ENCODE results near the gene GABRR3. TPM values are rescaled to one million over a fixed set of nuclear protein-coding genes. Genes with fewer than 3 reads are reported as not detected.

The GABRR3 gene
- polyA plus RNA-seq, 1 donor from 2014 or later = not detected

GRCh38 chr3:97999994-98000393 lies 35.1 kb downstream of the GABRR3 start:
- Histone ChIP-seq H2AFZ (ENCODE audit: low read depth, low read length) (no peak overlapping the region), H3K79me2 (replicated peaks; ENCODE audit: insufficient read depth, low read length) (no peaks in the 10 kb centered on the region), H3F3A (ENCODE audit: insufficient read depth, low read length, poor library complexity, severe bottlenecking) (no peaks in the 10 kb centered on the region), H3K9me2 (ENCODE audit: insufficient read depth, low read length) (no peaks in the 10 kb centered on the region), H4K20me1 (ENCODE audit: insufficient read depth) (no peaks in the 10 kb centered on the region), H3K4me2 (ENCODE audit: low read length) (no peak overlapping the region), H3K9me3 (ENCODE audit: low read length) (no peaks in the 10 kb centered on the region), H3K27ac (ENCODE audit: low read length) (no peak overlapping the region), H3K4me3 (ENCODE audit: low read length) (no peak overlapping the region), H3K27me3 (ENCODE audit: insufficient read depth, low read depth, low read length) (no peaks in the 10 kb centered on the region), H3K36me3 (ENCODE audit: insufficient read depth, low read length) (no peaks in the 10 kb centered on the region), H3K9ac (ENCODE audit: low read length) (no peak overlapping the region)
- no peak for TF ChIP-seq MXI1 (conservative IDR thresholded peaks at IDR 0.05; ENCODE audit: poor library complexity, severe bottlenecking)
- TF ChIP-seq POLR2AphosphoS5 (IDR thresholded peaks at IDR 0.05) = no peak
- TF ChIP-seq TAF1 (IDR thresholded peaks at IDR 0.05; ENCODE audit: low read depth) = no peak

DNA sequence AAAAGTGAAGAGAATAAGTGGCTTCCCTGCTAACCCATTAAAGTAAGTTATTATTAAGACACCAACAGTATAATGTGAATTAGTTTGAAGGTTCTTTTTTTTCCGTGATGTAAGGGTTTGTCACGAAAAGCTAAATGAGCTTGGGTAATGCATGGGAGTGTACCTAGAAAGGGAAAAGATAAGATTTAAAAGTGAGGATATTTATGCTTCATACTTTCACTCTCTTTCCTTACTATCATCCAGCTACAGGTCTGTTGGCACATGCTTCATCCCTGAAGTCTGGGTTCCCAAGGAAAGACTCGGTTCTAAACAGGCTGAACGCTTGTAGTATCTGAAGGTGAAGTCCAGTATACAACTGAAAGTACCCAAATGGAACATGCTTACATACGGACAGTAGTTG lies 36.0 kb downstream of the GABRR3 start:
- H3K4me2 ChIP-seq (ENCODE audit: low read length) = no peak overlapping the region
- H3K27me3 ChIP-seq (ENCODE audit: insufficient read depth, low read depth, low read length) = no peaks in the 10 kb centered on the region
- no peaks in the 10 kb centered on the region for H3K9me2 ChIP-seq (ENCODE audit: insufficient read depth, low read length)
- no peaks in the 10 kb centered on the region for H3F3A ChIP-seq (ENCODE audit: insufficient read depth, low read length, poor library complexity, severe bottlenecking)
- no peak overlapping the region for H3K4me3 ChIP-seq (ENCODE audit: low read length)
- H2AFZ ChIP-seq (ENCODE audit: low read depth, low read length) = no peak overlapping the region
- no peaks in the 10 kb centered on the region for H3K79me2 ChIP-seq (replicated peaks; ENCODE audit: insufficient read depth, low read length)
- no peak overlapping the region for H3K27ac ChIP-seq (ENCODE audit: low read length)
- H3K9me3 ChIP-seq (ENCODE audit: low read length) = no peaks in the 10 kb centered on the region
- no peaks in the 10 kb centered on the region for H3K36me3 ChIP-seq (ENCODE audit: insufficient read depth, low read length)
- H4K20me1 ChIP-seq (ENCODE audit: insufficient read depth) = no peaks in the 10 kb centered on the region
- H3K9ac ChIP-seq (ENCODE audit: low read length) = no peak overlapping the region
- no peak for TF ChIP-seq REST (IDR thresholded peaks at IDR 0.05; ENCODE audit: borderline replicate concordance)
- TF ChIP-seq EP300 (conservative IDR thresholded peaks at IDR 0.05; ENCODE audit: poor library complexity, severe bottlenecking) = no peak
- no peak for TF ChIP-seq EZH2 (IDR thresholded peaks at IDR 0.05; ENCODE audit: borderline replicate concordance, insufficient read depth, low read length, poor library complexity, severe bottlenecking)
- no peak for TF ChIP-seq TAF1 (IDR thresholded peaks at IDR 0.05; ENCODE audit: low read depth)
- TF ChIP-seq SMC3 (conservative IDR thresholded peaks at IDR 0.05; ENCODE audit: poor library complexity) = no peak
- TF ChIP-seq MXI1 (conservative IDR thresholded peaks at IDR 0.05; ENCODE audit: poor library complexity, severe bottlenecking) = no peak
- no peak for TF ChIP-seq RAD21 (conservative IDR thresholded peaks at IDR 0.05)
- TF ChIP-seq POLR2AphosphoS5 (IDR thresholded peaks at IDR 0.05) = no peak
- TF ChIP-seq, protein P1, sequence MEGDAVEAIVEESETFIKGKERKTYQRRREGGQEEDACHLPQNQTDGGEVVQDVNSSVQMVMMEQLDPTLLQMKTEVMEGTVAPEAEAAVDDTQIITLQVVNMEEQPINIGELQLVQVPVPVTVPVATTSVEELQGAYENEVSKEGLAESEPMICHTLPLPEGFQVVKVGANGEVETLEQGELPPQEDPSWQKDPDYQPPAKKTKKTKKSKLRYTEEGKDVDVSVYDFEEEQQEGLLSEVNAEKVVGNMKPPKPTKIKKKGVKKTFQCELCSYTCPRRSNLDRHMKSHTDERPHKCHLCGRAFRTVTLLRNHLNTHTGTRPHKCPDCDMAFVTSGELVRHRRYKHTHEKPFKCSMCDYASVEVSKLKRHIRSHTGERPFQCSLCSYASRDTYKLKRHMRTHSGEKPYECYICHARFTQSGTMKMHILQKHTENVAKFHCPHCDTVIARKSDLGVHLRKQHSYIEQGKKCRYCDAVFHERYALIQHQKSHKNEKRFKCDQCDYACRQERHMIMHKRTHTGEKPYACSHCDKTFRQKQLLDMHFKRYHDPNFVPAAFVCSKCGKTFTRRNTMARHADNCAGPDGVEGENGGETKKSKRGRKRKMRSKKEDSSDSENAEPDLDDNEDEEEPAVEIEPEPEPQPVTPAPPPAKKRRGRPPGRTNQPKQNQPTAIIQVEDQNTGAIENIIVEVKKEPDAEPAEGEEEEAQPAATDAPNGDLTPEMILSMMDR (IDR thresholded peaks at IDR 0.05; ENCODE audit: poor library complexity, severe bottlenecking) = no peak

- Histone ChIP-seq H3K4me2 (ENCODE audit: low read length) (no peak overlapping the region), H3K79me2 (replicated peaks; ENCODE audit: insufficient read depth, low read length) (no peaks in the 10 kb centered on the region), H3K36me3 (ENCODE audit: insufficient read depth, low read length) (no peaks in the 10 kb centered on the region), H3K9me2 (ENCODE audit: insufficient read depth, low read length) (no peaks in the 10 kb centered on the region), H3F3A (ENCODE audit: insufficient read depth, low read length, poor library complexity, severe bottlenecking) (no peaks in the 10 kb centered on the region), H4K20me1 (ENCODE audit: insufficient read depth) (no peaks in the 10 kb centered on the region), H3K4me3 (ENCODE audit: low read length) (no peak overlapping the region), H3K27me3 (ENCODE audit: insufficient read depth, low read depth, low read length) (no peaks in the 10 kb centered on the region), H3K9me3 (ENCODE audit: low read length) (no peaks in the 10 kb centered on the region), H2AFZ (ENCODE audit: low read depth, low read length) (no peak overlapping the region), H3K9ac (ENCODE audit: low read length) (no peak overlapping the region), H3K27ac (ENCODE audit: low read length) (no peak overlapping the region)
- TF ChIP-seq RAD21 (conservative IDR thresholded peaks at IDR 0.05) (no peak), EP300 (conservative IDR thresholded peaks at IDR 0.05; ENCODE audit: poor library complexity, severe bottlenecking) (no peak), SMC3 (conservative IDR thresholded peaks at IDR 0.05; ENCODE audit: poor library complexity) (no peak), POLR2AphosphoS5 (IDR thresholded peaks at IDR 0.05) (no peak), REST (IDR thresholded peaks at IDR 0.05; ENCODE audit: borderline replicate concordance) (no peak), MXI1 (conservative IDR thresholded peaks at IDR 0.05; ENCODE audit: poor library complexity, severe bottlenecking) (no peak), EZH2 (IDR thresholded peaks at IDR 0.05; ENCODE audit: borderline replicate concordance, insufficient read depth, low read length, poor library complexity, severe bottlenecking) (no peak), TAF1 (IDR thresholded peaks at IDR 0.05; ENCODE audit: low read depth) (no peak)
- TF ChIP-seq, protein P1 (IDR thresholded peaks at IDR 0.05; ENCODE audit: poor library complexity, severe bottlenecking) = no peak
Observed at GRCh38 chr3:97996988-97997387, 38.1 kb downstream of the GABRR3 start.

Measured in neural cell (in vitro differentiated cells).